NCI-H2196 treated with DMSO at 0.1 percent for 48 hours (cell line): Measurements from ENCODE around the gene PTPRN2.
"Not testable (repeated sequence)": the region's sequence is repeated elsewhere in the genome, so short reads cannot be mapped to it uniquely, and the experiment has no call there.

ENCODE experiments used
- DNase-seq: peaks from one replicate; lab custom pipeline; 2025; ENCODE audit not compliant: unreplicated experiment; lab: John Stamatoyannopoulos, UW

Gene PTPRN2

DNA sequence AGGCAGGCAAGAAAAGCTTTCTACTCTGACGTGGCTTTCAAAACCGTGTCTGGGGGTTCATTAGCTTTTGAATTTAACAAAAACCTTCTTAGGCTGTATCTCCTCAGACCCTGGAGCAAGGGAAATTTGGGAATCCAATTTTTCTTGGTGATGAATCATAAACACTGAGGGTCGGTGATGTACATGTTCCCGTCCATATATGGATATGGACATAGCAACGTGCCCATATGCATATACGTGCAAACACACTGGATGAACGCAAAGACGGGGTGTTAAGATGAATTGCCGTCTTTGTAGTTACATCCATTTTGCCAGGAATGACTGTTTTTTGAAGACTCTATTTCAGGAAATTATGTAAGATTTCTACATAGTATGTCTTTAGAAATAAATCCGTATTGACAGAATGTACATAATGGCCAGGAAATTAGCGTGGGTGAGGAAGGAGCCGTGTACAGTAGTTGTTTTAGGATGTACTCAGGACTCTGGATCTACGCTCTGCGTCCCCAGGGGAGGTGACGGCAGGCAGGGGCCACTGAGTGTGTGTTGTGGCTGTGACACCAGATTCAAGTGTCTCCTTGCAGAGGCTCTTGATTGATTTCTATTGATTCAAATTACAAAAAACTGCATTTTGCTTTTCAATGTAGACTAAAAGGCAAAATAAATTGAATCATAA is 1012.6 kb downstream of the PTPRN2 start:
- no peak for DNase-seq

DNA sequence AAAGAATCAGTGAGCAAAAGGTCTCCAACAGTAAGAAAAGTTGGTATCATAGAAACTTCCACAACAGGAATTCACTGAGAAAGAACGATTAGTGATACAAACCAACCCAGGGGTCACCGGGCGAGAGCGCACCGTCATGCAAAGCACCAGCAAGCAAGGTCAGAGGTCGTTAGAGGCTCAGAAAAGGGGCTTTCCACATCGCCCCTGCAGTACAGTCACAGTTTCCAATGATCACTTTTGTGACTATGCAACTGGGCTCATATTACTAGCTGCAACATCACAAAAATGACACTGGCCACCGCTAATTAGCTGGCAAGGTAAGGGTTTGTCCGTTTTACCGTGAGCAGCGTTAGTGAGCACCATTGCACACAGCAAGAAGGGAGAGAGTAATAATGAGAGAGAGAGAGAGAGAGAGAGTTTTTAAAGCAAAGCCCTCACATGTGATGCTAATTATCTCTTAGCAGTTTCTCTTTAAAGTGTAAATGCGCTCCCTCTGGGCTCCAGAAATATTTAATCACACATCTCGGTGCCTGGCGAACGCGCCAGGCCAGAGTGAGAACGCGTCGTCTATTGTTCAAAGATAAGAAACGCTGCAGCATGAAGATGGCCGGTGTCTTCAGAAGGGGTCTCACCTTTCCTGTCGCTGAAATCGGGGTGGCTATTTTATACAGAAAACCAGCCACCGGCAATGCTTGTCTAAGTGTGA is 1013.4 kb downstream of the PTPRN2 start:
- DNase-seq, result no peak

DNA sequence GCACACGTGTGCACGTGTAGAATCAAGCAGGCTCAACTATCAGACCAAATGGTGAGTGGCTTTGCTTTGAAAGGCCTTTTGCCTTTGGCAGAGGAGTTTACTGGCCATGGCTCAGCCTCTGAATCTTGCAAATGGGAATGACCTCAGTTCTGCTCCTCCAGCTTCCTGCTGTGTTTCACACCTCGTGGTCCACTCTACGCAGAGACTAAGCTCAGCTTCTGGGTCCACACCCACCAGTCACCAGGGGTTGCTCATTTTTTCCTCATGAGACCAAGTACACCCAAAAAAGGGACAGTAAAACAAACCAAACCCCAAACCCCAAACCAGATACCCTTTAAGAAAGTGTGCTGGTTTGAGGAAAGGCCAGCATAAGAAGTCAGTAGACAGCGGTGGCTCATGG is 1014.4 kb downstream of the PTPRN2 start:
- no peak for DNase-seq

DNA sequence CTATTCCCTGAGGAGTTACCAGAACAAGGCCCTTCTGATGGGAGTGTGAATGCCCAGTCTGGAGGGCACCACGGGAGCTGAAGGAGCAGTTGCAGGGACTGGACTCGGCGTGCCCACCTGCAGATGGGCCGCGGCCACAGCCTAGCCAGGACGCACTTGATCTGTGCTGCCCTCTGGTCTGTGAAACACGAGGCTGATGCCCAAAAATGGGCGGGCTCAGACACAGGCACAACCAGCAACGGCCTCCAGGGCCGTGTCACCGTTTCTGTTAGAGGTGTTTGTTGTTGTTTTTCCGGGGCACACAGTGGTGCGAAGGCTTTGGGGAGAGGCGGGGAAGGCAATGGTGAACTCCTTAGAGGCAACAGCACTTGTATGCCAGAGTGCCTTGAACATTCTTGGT is 1015.0 kb downstream of the PTPRN2 start:
- DNase-seq, result no peak

DNA sequence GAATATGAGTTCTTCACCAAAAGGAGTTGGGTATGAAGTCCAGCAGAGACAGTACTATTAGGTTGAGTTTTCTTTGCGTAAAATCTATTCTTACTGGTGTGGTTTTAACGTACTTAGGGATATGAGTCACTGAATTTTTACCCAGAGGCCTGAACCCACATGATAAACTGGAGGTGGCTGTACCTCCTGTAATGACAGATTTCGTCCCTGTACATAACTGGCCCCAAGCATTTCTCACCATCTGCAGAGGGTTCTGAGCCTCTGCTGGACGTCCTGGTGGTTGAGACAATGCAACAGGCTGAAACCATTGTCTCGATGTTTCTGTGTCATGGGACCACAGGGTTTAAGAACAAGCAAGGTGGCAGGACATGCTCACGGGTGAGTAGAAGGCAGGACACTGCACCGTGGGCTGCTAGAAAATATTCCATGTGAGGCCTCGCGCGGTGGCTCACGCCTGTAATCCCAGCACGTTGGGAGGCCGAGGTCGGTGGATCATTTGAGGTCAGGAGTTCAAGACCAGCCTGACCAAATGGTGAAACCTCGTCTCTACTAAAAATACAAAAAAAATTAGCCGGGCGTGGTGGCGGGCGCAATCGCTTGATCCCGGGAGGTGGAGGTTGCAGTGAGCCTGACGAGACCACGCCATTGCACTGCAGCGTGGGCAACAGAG is 1017.0 kb downstream of the PTPRN2 start:
- no peak for DNase-seq

DNA sequence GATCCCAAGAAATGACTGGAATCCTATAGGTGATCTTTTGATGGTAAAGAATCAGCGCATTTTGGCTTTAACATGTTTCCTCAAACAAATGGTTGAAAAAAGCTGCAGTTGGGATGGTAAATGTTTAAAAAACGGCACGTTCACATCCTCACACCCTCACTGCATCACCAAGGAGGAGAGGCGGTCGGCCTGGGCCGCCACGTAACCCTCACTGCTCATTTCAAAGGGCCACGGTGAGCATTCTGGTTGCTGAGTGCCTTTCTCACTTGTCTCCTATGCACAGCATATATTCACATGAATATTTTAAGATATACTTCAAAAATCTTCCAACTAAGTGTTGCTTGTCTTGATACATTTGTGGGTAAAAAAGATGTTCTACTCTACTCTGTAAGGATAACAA is 1017.7 kb downstream of the PTPRN2 start:
- no peak for DNase-seq

DNA sequence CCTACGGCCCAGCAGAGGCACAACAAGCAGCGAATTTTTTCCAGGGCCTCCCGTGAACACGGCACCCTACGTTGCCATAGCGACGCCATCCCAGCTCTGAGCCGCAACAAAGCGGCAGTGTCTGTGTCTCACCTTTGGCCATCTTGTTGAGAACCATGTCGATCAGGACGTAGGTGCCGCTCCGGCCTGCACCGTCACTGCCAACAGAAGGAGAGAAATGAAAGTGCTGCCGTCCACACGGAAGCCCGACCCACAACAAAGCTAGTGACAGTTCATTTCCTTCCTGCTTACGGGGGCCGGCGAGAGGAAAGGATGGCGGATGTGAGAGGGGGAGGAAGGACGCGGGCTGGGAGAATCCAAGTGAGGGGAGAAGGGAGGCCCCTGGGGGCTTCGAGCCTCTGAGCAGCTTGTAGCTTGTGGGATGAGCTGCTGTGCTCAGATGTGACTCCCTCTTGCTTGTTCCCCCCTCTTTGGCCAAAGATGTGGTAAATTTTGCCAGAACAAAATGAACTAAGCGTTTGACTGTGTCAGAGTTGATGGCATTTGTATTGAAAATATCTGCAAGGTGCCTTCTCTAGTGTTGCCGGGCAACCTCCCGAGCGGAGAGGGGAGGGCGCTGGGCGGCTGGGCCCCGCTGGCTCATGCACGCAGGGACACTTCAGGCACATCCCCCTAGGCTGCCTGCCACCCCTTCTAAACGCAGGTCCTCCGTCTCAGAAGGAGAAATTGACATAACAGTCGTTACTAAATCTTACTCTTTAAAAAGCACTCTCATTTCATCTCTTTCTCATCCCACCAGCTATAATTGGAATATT is 1018.6 kb downstream of the PTPRN2 start:
- no peak for DNase-seq

DNA sequence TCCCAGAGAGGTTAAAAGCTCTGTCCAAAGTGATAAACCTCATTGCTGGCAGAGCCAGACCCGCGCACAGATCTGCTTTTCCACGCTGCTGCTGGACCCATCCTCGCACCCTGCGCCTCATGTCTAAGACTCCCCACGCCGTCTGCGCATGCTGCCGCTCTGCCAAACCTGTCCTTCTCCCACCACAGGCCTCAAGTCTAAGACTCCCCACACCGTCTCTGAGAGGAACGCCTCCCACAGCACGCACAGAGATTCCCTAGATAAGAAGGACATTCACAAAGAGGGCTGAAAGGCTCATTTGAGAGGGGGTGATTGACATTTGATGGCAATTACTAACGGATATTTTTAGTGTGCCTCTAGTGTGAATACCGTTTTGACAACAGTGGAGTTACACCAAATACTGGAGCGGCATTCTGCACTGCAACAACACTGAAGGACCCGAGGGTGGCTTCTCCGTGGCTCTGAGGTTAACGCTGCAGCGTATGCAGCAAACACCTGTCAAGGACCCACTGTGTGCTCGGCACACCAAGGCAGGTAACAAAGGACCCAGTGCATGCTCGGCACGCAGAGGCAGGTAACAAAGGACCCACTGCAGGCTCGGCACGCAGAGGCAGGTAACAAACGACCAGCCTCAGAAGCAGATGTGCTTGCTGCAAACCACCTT is 1019.4 kb downstream of the PTPRN2 start:
- DNase-seq, result no peak

DNA sequence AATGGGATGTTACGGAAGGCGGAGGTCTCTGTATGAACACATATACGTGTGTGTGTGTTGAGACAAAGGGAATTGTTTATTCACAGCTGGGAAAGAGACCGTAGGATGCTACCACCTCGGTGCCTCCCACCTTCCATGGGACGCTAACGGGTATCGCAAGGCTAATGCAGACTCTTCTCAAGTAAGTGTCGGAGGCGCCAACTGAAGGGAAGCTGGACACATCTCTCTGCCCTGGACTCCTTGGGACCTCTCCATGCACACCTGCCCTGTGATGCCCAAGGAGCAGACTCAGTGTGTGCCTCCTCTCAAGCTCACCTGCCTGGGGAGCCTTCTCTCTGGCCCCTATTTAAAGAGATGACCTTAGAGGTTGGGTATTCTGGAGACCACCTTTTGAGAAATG is 1020.0 kb downstream of the PTPRN2 start:
- DNase-seq, result no peak

DNA sequence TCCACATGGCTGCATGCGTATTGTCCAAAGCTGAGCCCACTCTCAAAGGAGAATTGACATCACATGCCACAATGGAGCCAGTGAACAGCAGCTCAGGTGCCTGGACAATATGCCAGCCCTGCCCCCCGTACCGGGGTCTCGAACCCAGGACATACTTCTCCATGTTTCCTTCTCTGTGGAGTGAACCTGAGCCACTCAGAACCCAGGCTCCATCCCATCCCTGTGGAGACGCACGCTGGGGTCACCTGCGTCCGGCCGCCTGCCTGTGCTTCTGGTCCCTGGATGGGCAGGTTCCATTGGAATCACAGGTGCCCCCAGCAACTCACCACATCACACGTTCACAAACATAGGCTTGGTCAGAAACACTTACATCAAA is 1021.0 kb downstream of the PTPRN2 start:
- DNase-seq, result no peak

DNA sequence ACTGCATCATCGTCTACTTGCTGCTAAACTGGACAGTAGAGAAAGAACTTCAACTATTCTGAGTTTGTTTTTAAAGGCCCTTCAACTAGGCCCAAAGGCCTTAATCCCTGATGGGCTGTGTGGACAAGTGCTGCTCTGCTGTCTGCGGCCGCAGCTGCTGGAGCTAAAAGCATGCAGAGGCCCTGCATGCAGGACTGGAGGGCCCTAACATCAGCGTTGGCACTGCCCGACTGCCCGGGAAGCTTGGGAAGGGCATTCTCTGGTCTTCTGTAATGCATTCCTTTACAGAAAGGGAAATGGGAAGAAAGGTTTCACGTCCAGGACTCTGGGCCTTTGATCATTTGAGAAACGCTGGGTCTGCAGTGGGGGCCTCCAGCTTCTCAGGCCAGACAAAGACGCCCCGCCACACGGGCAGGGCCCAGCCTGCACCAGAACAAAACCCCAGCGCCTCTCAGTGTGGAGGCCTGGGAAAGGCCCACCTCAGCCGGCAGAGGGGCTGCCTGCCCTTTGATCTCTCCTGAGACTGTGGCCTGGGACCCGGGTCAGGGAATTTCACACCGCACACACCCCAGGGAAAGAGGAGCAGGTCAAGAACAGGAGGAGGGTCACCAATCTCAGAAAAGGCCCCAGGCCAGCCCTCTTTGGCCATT is 1021.5 kb downstream of the PTPRN2 start:
- DNase-seq, result no peak

DNA sequence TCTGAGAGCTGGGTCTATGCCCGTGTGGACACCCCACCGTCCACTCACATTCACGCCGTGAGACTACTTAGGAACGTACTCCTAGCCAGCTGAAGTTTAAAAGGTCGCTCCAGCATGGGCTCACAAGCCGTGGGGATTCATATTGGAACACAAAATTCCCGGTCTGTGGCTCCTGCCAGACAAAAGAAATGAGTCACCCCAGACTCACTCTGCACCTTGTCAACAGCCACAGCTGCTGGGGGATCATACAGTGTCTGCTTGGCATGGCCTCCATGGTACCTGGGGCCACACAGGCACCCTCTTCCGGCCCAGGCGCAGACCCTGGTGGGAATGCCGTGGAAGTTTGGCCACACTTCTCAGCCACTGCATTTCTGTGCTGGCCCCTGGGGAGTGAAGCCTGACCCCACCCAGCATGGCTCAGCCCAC is 1022.4 kb downstream of the PTPRN2 start:
- no peak for DNase-seq

DNA sequence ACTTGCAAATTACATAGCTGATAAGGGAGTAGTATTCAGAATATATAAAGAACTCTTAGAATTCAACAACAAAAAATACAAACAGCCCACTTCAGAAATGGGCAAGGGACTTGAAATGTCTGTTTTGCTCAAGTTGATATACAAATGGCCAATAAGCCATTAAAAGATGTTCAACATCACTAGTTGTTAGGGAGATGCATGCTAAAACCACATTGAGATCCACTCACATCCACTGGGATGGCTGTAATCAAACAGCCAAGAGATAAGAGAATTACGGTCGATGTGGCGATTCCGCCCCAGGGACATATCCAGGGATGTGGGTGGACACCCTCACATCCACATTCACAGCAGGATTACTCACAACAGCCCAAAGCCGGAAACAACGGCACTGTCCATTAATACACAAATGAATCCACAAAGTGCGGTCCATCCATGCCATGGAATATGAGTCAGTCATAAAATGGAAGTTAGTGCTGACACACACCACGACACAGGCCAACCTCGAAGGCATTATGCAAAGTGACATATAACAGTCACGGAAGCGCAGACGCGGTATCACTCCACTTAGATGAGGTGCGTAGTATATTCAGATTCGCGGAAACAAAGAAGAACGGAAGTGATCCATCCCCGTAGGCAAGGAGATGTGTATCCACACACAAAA is 1023.0 kb downstream of the PTPRN2 start:
- no peak for DNase-seq

DNA sequence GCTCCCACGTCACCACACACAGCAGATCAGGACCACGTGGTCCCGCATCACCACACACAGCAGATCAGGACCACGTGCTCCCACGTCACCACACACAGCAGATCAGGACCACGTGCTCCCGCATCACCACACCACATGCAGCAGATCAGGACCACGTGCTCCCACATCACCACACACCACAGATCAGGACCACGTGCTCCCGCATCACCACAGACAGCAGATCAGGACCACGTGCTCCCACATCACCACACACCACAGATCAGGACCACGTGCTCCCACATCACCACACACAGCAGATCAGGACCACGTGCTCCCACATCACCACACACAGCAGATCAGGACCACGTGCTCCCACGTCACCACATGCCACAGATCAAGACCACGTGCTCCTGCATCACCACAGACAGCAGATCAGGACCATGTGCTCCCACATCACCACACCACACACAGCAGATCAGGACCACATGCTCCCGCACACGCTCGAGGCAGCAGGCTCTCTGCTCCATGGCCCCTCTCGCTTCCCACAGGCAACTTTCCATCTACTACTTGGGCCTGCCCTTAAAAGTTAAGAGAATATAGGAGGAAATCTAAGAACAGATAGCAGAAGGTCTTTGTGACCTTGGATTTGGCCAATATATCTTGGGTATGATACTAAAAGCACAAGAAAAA is 1024.0 kb downstream of the PTPRN2 start:
- DNase-seq, result not testable (repeated sequence)

DNA sequence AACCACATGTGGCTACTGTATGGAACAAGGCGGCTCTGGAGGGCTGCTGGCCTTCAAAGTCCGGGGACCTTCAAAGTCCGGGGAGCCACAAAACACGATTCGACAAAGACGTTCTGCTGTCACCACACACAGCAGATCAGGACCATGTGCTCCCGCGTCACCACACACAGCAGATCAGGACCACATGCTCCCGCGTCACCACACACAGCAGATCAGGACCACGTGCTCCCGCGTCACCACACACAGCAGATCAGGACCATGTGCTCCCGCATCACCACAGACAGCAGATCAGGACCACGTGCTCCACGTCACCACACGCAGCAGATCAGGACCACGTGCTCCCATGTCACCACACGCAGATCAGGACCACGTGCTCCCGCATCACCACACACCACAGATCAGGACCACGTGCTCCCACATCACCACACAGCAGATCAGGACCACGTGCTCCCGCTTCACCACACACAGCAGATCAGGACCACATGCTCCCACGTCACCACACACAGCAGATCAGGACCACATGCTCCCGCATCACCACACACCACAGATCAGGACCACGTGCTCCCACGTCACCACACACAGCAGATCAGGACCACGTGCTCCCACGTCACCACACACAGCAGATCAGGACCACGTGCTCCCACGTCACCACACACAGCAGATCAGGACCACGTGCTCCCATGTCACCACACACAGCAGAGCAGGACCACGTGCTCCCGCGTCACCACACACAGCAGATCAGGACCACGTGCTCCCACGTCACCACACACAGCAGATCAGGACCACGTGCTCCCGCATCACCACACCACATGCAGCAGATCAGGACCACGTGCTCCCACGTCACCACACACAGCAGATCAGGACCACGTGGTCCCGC is 1024.9 kb downstream of the PTPRN2 start:
- not testable (repeated sequence) for DNase-seq

DNA sequence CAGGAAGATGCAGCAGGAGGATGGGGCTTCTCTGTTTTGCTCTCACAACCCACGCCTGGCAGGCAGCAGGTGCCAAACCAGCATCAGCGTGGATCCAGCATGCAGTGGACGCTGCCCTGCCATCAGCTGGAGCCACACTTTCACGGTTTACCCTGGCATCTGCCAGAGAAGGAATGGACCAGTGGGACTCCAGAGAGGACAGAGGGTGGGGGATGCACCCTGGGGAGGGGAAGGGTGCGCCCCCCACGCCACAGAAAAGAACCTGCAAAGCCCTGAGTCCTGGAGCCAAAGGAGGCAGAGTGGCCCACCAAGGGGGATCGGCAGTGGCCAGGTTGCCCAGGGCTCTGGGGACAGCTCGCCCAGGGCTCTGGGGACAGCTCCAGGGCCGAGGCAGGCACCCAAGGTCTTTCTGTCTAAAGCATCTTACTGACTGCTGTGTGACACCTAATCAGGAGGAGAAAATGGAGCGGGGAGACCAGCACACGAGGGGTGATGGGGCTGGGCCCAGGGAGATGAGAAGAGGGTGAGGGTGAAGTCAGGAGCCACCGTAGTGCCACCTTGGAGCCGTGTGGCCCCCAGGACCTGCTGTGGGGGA is 1025.7 kb downstream of the PTPRN2 start:
- DNase-seq, result no peak

DNA sequence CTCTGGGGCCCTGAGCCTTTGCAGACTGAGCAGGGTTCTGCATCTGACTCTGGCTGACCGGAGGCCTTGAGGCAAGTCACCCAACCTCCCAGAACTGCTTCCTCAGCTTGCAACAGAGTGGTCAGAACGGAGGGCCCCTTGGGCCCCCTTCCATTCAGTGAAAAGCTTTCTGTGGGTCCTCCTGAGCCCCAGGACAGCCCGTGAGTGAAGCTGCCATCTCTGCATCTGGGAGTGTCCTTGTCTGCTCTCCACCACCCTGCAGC is 1026.2 kb downstream of the PTPRN2 start:
- DNase-seq, result no peak
